Mucosa of descending colon (tissue), 3 donors: ENCODE data around the gene GART. TPM values are rescaled to one million over a fixed set of nuclear protein-coding genes. Genes with fewer than 3 reads are reported as not detected.
A peak's percentile ranks its signal among the peaks of the same experiment; 100 is the strongest.

Source experiments
- ATAC-seq: fragments of 200-7000 bp; cut with Tn5 transposase; one replicate; pipeline ENCODE4 v1.9.1; 2020; ENCODE audit warnings: mild to moderate bottlenecking, moderate library complexity
- DNase-seq, 3 donors: peaks; one replicate each; pipeline ENCODE4 v3.0.0-alpha.2; 2020
- H3K36me3 ChIP-seq: fragments of 200-600 bp; one replicate; pipeline ENCODE4 v1.8.0; 2021; ENCODE audit warnings: low read depth, mild to moderate bottlenecking
- H3K4me1 ChIP-seq: fragments of 200-600 bp; one replicate; pipeline ENCODE4 v1.8.0; 2021; ENCODE audit warnings: low read depth, mild to moderate bottlenecking
- H3K4me3 ChIP-seq: fragments of 200-600 bp; one replicate; pipeline ENCODE4 v1.8.0; 2021; ENCODE audit warnings: mild to moderate bottlenecking
- H3K9me3 ChIP-seq: fragments of 200-600 bp; one replicate; pipeline ENCODE4 v1.8.0; 2021; ENCODE audit warnings: mild to moderate bottlenecking
- CTCF ChIP-seq: fragments of 200-600 bp; IDR thresholded peaks from one replicate; pipeline ENCODE4 v1.8.0; 2022; ENCODE audit warnings: antibody characterized with exemption, mild to moderate bottlenecking
- intact Hi-C, 2 donors: fragments of 100-400 bp; cut with DNase I in 1 of 2; cut with micrococcal nuclease in 1 of 2; formaldehyde crosslinking; loops; one replicate each; pipeline versions ENCODE4 v1.11.0 to v1.11.1; 2022; cut with DNase I, micrococcal nuclease
- total RNA-seq, 3 donors: library from RNA; stranded (reverse); fragmentation: NEBNext Ultra II Directional in 2 of 3; extraction: Animal tissue kit (Norgen Biotek cat#: 25700) in 2 of 3; gene quantifications; one replicate each; pipeline versions ENCODE4 v1.2.1 to v1.2.4, GENCODE V29; 2021 to 2023
- donor health status: DM: no; HTN: no; CAD: no; lungs with moderate emphysema.
- donor health status: DM: no; HTN: no; CAD: no.
- donor health status: DM: no; HTN: yes; CAD: no.

The GART gene
- total RNA-seq, 3 donors from 2014 or later, result 45.5 to 57.2 (median 55.6) TPM

- Histone ChIP-seq H3K4me3 (peak overlapping the region; percentile 39), H3K36me3 (no peaks in the 10 kb centered on the region), H3K9me3 (no peaks in the 10 kb centered on the region), H3K4me1 (no peaks in the 10 kb centered on the region)
- intact Hi-C loops, result no loop called here
- ATAC-seq (peak; percentile 38), DNase-seq (no peak)
- no peak for TF ChIP-seq CTCF
These were observed 50.9 kb downstream of the GART start for GRCh38 chr21:33490991-33491372.

GRCh38 chr21:33488936-33489335 is 53.0 kb downstream of the GART start:
- no peak for DNase-seq
- Histone ChIP-seq H3K4me3 (no peak overlapping the region), H3K9me3 (no peaks in the 10 kb centered on the region), H3K4me1 (no peaks in the 10 kb centered on the region), H3K36me3 (no peaks in the 10 kb centered on the region)
- no peak for TF ChIP-seq CTCF
- ATAC-seq, result no peak
- intact Hi-C loops, result no loop called here

GRCh38 chr21:33487996-33488395 is 53.9 kb downstream of the GART start:
- Histone ChIP-seq H3K4me3 (no peak overlapping the region), H3K36me3 (no peaks in the 10 kb centered on the region), H3K9me3 (no peaks in the 10 kb centered on the region), H3K4me1 (no peaks in the 10 kb centered on the region)
- ATAC-seq (no peak), DNase-seq (no peak)
- intact Hi-C loops, result no loop called here
- TF ChIP-seq CTCF, result no peak

- ATAC-seq (no peak), DNase-seq (no peak)
- H3K4me3 ChIP-seq, result no peak overlapping the region
- no peak for TF ChIP-seq CTCF
- no peaks in the 10 kb centered on the region for H3K36me3 ChIP-seq
- intact Hi-C loops, result no loop called here
- H3K9me3 ChIP-seq, result no peaks in the 10 kb centered on the region
- H3K4me1 ChIP-seq, result peaks cover 6% of the 10 kb centered on the region
These were observed 60.5 kb downstream of the GART start for GRCh38 chr21:33481314-33481943.

- no peaks in the 10 kb centered on the region for H3K9me3 ChIP-seq
- intact Hi-C loops, result no loop called here
- TF ChIP-seq CTCF, result no peak
- peaks cover 6% of the 10 kb centered on the region for H3K4me1 ChIP-seq
- ATAC-seq (no peak), DNase-seq (no peak)
- H3K4me3 ChIP-seq, result peak overlapping the region; percentile 88
- H3K36me3 ChIP-seq, result no peaks in the 10 kb centered on the region
These were observed 61.3 kb downstream of the GART start for GRCh38 chr21:33480481-33481103.
